Epithelial cell of esophagus (primary cell): ENCODE results near the gene CDC42BPA.
A peak's percentile ranks its signal among the peaks of the same experiment; 100 is the strongest.

ENCODE experiments used
- DNase-seq: peaks from one replicate; pipeline ENCODE4 v3.0.0; 2010; ENCODE audit warnings: low read depth
- H3K4me3 ChIP-seq: 2 replicates; pipeline ENCODE4 v1.5.1; 2011; ENCODE audit warnings: mild to moderate bottlenecking, low read length, control low read depth
- CTCF ChIP-seq: IDR thresholded peaks from 2 replicates; pipeline ENCODE4 v1.5.1; 2011; ENCODE audit warnings: low read depth, mild to moderate bottlenecking, low read length, control low read depth, inconsistent platforms; ENCODE audit not compliant: insufficient read depth; ENCODE audit errors: missing control alignments

The CDC42BPA gene

GRCh38 chr1:227315629-227316346, 2.5 kb downstream of the CDC42BPA start:
- no peak for TF ChIP-seq CTCF
- peak overlapping the region; percentile 88 for H3K4me3 ChIP-seq
- peak; percentile 67 for DNase-seq

GRCh38 chr1:227314014-227314848, 4.1 kb downstream of the CDC42BPA start:
- no peak for DNase-seq
- no peak for TF ChIP-seq CTCF
- H3K4me3 ChIP-seq = peak overlapping the region; percentile 88

GRCh38 chr1:227312361-227313025, 5.8 kb downstream of the CDC42BPA start:
- peak; percentile 55 for DNase-seq
- TF ChIP-seq CTCF = no peak
- H3K4me3 ChIP-seq = no peak overlapping the region

- DNase-seq = no peak
- H3K4me3 ChIP-seq = no peak overlapping the region
- TF ChIP-seq CTCF = no peak
Observed at GRCh38 chr1:227311389-227312001, 6.8 kb downstream of the CDC42BPA start.

GRCh38 chr1:227308367-227309336, 9.6 kb downstream of the CDC42BPA start:
- TF ChIP-seq CTCF = no peak
- no peak for DNase-seq
- no peak overlapping the region for H3K4me3 ChIP-seq

GRCh38 chr1:227306689-227307088, 11.6 kb downstream of the CDC42BPA start:
- H3K4me3 ChIP-seq = no peak overlapping the region
- TF ChIP-seq CTCF = no peak
- DNase-seq = no peak
